Heart left ventricle (tissue), 13 donors: ENCODE data around the gene TEX101.

Experiments
- CTCF ChIP-seq, 12 donors: fragments of 200-600 bp; sonication (generic) in 4 of 12; IDR thresholded peaks; one replicate each; pipeline versions ENCODE4 v1.5.0 to v1.8.0; 2018 to 2022; ENCODE audit warnings: antibody characterized with exemption in 12 of 12, mild to moderate bottlenecking in 5 of 12
- POLR2A ChIP-seq, 2 donors: fragments of 450-650 bp; IDR thresholded peaks; one replicate each; pipeline ENCODE4 v1.6.1; 2017; ENCODE audit warnings: antibody characterized with exemption in 2 of 2, mild to moderate bottlenecking in 2 of 2, moderate library complexity in 2 of 2
- donor health status: ischemic (EF 13 %, LVEDD 7.1; RV severe dilation, severe dysfunction).
- donor health status: DM: no; HTN: yes; CAD: no.
- donor health status: DM: no; HTN: no; CAD: no.
- donor health status: ischemic (EF 25% LVEDD 6.9; RV normal size, moderate dysfunction).
- donor health status: ischemic (EF 25% LVEDD 5.7; RV mildly dilated, moderate dysfunction).
- donor health status: ischemic (EF 35%, LVEDD 5.7; RV mildly dilated, moderate dysfunction).
- donor health status: nonischemic (EF 11% LVEDD 7.7; RV severe dilation, severe dysfunction).
- donor health status: DM: yes; HTN: yes; CAD: no.
- donor health status: PGD.
- donor health status: ischemic (EF 29% LVEDD 5.4; RV normal size, mild dysfunction).
- donor health status: nonischemic (EF 23%, LVEDD 6.1; RV moderate dilation, normal function).

DNA sequence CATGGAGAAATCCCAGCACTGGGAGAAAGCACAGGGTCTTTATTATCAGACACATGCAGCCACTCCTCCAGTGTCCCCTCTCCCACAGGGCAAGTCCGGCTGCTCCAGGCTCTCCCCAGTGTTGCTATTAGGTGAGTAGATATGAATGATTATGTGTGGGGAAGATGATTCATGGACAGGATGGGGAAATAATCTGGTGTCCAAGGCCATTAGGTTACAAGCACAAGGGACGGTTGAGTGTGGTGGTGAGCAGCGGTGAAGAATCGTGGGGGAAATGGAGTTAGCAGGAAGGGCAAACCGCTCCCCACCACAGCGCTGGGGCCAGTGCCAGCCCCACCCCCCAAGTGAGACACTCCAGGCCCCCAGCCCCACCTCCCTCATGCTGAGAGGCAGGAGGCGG lies 42.2 kb upstream of the TEX101 start:
- TF ChIP-seq CTCF (IDR thresholded peaks at IDR 0.05), result no peak
- no peak for TF ChIP-seq POLR2A (IDR thresholded peaks at IDR 0.05)
